Occipital lobe (tissue), 2 donors: ENCODE measurements around the gene LPO. TPM values are rescaled to one million over a fixed set of nuclear protein-coding genes. Genes with fewer than 3 reads are reported as not detected.

Experiments used
- DNase-seq: peaks from one replicate; lab custom pipeline; 2025; lab: John Stamatoyannopoulos, UW
- total RNA-seq: library from RNA; depleted of rRNA; stranded (reverse); fragments of >200 nt; gene quantifications from one replicate; pipeline ENCODE4 v1.2.3, GENCODE V29; 2014

Gene LPO
- total RNA-seq, 1 donor from 2014 or later, result not detected

DNA sequence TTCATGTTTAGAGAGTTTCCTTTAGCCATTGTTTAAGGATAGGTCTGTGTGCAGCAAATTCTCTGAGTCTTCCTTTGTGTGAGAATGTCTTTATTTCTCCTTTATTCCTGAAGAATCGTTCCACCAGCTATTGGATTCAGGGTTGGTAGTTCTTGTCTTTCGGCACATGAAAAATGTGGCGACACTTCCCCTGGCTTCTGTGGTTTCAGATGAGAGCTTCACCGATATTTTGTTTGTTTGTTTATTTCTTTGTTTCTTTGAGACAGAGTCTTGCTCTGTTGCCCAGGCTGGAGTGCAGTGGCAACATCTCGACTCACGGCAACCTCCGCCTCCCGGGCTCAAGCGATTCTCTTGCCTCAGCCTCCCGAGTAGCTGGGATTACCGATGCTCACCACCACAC is 23.8 kb downstream of the LPO start:
- no peak for DNase-seq

- DNase-seq, result no peak
Observed at GRCh38 chr17:58263773-58264172, 25.4 kb downstream of the LPO start.

GRCh38 chr17:58264407-58265103 is 26.2 kb downstream of the LPO start:
- DNase-seq, result no peak

- no peak for DNase-seq
Observed at GRCh38 chr17:58265271-58265670, 26.9 kb downstream of the LPO start.

GRCh38 chr17:58265902-58266875 is 27.8 kb downstream of the LPO start:
- DNase-seq, result no peak

DNA sequence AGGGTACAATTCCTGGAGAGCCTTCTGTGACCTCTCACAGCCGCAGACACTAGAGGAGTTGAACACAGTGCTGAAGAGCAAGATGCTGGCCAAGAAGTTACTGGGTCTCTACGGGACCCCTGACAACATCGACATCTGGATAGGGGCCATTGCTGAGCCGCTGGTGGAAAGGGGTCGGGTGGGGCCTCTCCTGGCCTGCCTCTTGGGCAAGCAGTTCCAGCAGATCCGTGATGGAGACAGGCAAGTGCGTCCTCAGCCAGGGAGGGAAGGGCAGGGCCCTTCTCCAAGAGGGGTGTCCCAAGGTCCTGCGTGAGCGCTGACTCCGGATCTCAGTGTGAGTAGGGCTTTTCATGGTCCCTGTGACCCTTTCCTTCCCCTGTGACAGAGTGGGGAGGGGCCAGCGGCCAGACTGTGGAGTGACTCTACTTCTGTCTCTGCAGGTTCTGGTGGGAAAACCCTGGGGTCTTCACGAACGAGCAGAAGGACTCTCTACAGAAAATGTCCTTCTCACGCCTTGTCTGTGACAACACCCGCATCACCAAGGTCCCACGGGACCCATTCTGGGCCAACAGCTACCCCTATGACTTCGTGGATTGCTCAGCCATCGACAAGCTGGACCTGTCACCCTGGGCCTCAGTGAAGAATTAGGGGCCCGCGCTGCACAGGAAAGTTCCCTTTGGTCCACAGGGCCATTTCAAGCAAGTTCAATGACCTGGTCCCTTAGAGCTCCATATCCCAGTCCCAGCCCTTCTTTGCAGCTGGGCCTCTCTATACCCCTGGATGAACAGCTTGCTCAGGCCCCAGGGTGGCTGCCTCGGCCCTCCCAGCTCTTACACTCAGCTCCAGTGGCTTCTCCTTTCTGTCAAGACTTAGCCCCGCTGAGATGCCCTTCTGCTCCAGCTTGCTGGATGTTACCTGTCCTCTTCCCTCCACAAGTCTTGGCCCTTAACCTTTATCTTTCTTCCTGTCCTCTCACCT is 29.3 kb downstream of the LPO start:
- no peak for DNase-seq

- DNase-seq, result no peak
Observed at GRCh38 chr17:58268326-58268725, 29.9 kb downstream of the LPO start.

DNA sequence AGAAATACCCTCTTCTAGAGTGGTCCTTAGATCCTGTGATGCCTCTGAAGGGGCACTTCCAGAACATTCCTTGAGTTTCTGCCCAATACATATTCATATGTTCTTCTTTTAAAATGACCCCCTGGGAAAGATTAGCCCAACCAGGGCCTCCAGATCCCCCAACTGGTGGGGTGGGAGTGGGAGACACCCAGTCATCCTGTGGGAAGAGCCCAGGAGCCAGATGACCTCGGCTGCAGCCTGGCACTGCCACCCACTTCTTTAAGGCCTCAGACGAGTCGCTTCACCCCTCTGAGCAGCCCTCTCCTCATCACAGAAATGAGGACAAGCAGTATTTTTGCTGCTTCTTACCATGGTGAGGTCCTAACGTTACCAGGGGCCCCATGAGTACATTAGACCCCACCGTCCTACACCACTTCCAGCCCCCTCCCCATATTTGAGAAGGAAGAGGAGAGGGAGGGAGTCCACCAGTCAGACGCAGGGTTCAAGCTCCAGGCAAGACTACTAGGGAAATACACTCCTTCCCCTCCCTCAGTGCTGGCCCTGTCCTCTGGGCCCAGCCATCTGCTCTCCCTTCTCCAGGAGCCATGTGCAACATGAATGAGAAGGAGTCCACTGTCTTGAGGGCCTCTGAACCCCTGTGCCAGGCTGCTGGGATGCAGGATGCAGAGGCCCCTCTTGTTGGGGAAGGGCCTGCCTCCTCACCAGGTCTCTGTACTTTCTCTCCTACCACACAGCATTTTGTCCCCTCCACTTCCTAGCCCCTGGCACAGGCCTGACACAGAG is 30.6 kb downstream of the LPO start:
- DNase-seq, result no peak

DNA sequence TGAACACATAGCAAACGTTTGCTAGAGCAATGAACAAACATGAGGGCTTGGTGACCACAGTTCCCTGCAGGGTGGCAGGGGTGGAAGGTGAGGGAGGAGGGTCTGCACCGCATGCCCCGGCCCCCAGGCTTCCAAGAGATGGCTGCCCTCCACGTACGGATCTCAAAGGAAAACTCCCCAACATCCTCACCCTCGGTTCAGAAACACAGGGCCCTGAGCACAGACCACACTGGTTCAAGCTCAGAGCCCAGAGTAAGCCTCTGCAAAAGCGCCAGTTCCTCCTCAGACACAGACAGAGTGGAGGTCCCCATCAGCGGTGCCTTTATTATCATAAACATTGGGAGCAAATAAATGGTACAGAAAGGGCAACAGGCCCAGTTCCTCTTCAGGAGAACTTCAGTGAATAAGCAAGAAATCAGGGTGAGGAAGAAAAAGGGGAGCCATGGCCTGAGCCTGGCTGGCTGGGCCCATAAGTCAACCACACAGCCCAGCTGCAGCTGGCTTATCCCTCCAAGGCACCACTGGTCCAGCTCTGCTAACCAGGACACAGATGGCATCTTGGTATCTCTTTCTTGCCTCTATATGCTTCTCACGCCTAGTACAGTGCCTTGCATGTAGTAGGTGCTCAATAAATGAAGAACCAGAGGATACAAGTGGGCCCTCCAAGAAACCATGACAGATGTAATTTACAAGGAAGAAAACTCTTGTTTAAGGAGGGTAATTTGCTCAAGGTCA is 31.3 kb downstream of the LPO start:
- DNase-seq, result no peak

GRCh38 chr17:58270476-58271215 is 32.3 kb downstream of the LPO start:
- no peak for DNase-seq

GRCh38 chr17:58271216-58271931 is 33.0 kb downstream of the LPO start:
- no peak for DNase-seq

DNA sequence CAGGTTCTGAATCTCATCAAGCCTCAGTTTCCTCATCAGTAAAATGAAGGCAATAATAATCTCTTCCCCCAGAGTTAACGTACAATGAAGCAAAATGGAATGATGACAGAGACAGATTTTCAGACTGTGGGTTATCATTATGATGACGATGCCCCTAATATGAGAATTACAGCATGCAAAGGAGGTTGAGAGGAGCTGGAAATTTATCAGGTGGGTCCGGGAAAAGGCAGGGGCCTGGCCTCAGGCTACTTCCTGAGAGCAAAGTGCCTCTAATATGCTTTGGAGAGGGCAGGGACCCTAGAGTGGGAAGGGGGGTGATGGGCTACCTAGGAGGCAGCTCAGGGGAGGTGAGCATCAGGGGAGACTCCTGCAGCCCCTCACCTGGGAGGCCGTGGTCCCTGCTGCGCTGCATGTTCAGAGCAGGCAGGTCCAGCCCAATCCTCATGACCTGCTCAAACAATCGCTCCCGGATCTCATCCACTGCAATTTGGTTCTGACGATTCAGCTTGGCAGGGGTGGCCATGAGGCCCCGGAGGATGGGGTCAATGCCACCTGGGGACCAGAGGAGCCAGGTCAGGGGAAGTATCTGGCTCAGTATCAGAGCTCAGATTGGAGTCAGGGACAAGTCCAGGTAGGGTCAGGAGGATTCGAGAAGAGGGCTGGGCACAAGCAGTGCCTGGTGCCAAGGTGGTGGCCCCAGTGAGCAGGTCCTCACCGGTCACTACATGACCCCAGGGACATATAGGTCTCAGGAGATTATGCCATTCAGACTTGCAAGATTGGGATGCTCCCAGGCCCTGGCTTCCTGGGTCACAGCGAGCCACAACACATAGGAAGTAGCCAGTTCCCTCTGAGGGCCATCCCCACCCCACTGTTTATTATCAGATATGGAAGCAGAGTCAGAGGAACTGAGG is 34.2 kb downstream of the LPO start:
- no peak for DNase-seq

GRCh38 chr17:58273453-58274104 is 35.2 kb downstream of the LPO start:
- DNase-seq, result no peak

- no peak for DNase-seq
Observed at GRCh38 chr17:58275417-58275816, 37.0 kb downstream of the LPO start.

- DNase-seq, result no peak
Observed at GRCh38 chr17:58276423-58276822, 38.0 kb downstream of the LPO start.

- DNase-seq, result no peak
Observed at GRCh38 chr17:58277107-58277801, 38.9 kb downstream of the LPO start.
